Trophoblast cell (in vitro differentiated cells and primary cell): ENCODE data around the gene KANSL1.
A peak's percentile ranks its signal among the peaks of the same experiment; 100 is the strongest.

Experiments
- DNase-seq, 2 donors: peaks; one replicate each; pipeline ENCODE4 v3.0.0-alpha.2; 2016
- H2AFZ ChIP-seq: 2 replicates; pipeline ENCODE4 v1.6.1; 2013; ENCODE audit warnings: low read length, moderate library complexity, mild to moderate bottlenecking; ENCODE audit not compliant: insufficient read depth, poor library complexity
- H2AK5ac ChIP-seq: 2 replicates; pipeline ENCODE4 v1.6.1; 2013; ENCODE audit warnings: mild to moderate bottlenecking, low read length
- H2BK120ac ChIP-seq: 2 replicates; pipeline ENCODE4 v1.6.1; 2013; ENCODE audit warnings: low read length, mild to moderate bottlenecking, moderate library complexity; ENCODE audit not compliant: insufficient read depth, poor library complexity
- H2BK12ac ChIP-seq: 2 replicates; pipeline ENCODE4 v1.6.1; 2013; ENCODE audit warnings: mild to moderate bottlenecking, low read length, moderate library complexity
- H2BK5ac ChIP-seq: 2 replicates; pipeline ENCODE4 v1.6.1; 2013; ENCODE audit warnings: low read length, low read depth, moderate library complexity, mild to moderate bottlenecking; ENCODE audit not compliant: poor library complexity
- H3K14ac ChIP-seq: 2 replicates; pipeline ENCODE4 v1.6.1; 2013; ENCODE audit warnings: mild to moderate bottlenecking, low read length
- H3K18ac ChIP-seq: 2 replicates; pipeline ENCODE4 v1.6.1; 2013; ENCODE audit warnings: mild to moderate bottlenecking, low read length
- H3K23ac ChIP-seq: 2 replicates; pipeline ENCODE4 v1.6.1; 2013; ENCODE audit warnings: low read length
- H3K27ac ChIP-seq: 2 replicates; pipeline ENCODE4 v1.5.1; 2013; ENCODE audit warnings: low read depth, mild to moderate bottlenecking, inconsistent platforms, low read length, moderate library complexity
- H3K27me3 ChIP-seq: 2 replicates; pipeline ENCODE4 v1.6.1; 2013; ENCODE audit warnings: inconsistent platforms, mild to moderate bottlenecking, low read length, moderate library complexity; ENCODE audit not compliant: insufficient read depth
- H3K36me3 ChIP-seq, 2 experiments: 1 replicate in 1 of 2; 2 replicates in 1 of 2; pipeline ENCODE4 v1.6.1; 2013; ENCODE audit warnings: low read length in 2 of 2, mild to moderate bottlenecking in 2 of 2, moderate library complexity in 1 of 2; ENCODE audit not compliant: insufficient read depth in 2 of 2, control insufficient read depth in 1 of 2
- H3K4ac ChIP-seq: 2 replicates; pipeline ENCODE4 v1.6.1; 2013; ENCODE audit warnings: low read depth, mild to moderate bottlenecking, low read length, moderate library complexity
- H3K4me1 ChIP-seq, 2 experiments: 1 replicate in 1 of 2; 2 replicates in 1 of 2; pipeline ENCODE4 v1.6.1; 2013; ENCODE audit warnings: low read length in 2 of 2, mild to moderate bottlenecking in 2 of 2, moderate library complexity in 1 of 2; ENCODE audit not compliant: insufficient read depth in 2 of 2, control insufficient read depth in 1 of 2
- H3K4me2 ChIP-seq: 2 replicates; pipeline ENCODE4 v1.6.1; 2013; ENCODE audit warnings: inconsistent platforms, mild to moderate bottlenecking, low read length, moderate library complexity
- H3K4me3 ChIP-seq: 2 replicates; pipeline ENCODE4 v1.5.1; 2013; ENCODE audit warnings: mild to moderate bottlenecking, low read depth, low read length, inconsistent platforms
- H3K79me1 ChIP-seq: one replicate; pipeline ENCODE4 v1.6.1; 2013; ENCODE audit warnings: low read length
- H3K79me2 ChIP-seq: 2 replicates; pipeline ENCODE4 v1.6.1; 2013; ENCODE audit warnings: low read length, mild to moderate bottlenecking; ENCODE audit not compliant: control insufficient read depth, insufficient read depth, poor library complexity
- H3K9ac ChIP-seq: 2 replicates; pipeline ENCODE4 v1.6.1; 2013; ENCODE audit warnings: mild to moderate bottlenecking, low read length
- H3K9me3 ChIP-seq: 2 replicates; pipeline ENCODE4 v1.6.1; 2013; ENCODE audit warnings: low read depth, mild to moderate bottlenecking, control low read depth, inconsistent platforms, low read length; ENCODE audit not compliant: insufficient read depth
- H4K12ac ChIP-seq: 2 replicates; pipeline ENCODE4 v1.6.1; 2013; ENCODE audit warnings: low read depth, mild to moderate bottlenecking, low read length, moderate library complexity
- H4K8ac ChIP-seq: 2 replicates; pipeline ENCODE4 v1.6.1; 2013; ENCODE audit warnings: low read depth, mild to moderate bottlenecking, low read length, moderate library complexity
- H4K91ac ChIP-seq: one replicate; pipeline ENCODE4 v1.6.1; 2013; ENCODE audit warnings: low read depth, mild to moderate bottlenecking, low read length, moderate library complexity
- WGBS: extraction: QIAGEN DNeasy Blood & Tissue Kit; methylation state at CpG from one replicate; pipeline ENCODE4 v1.1.7; 2013; ENCODE audit warnings: missing lambda C conversion rate; ENCODE audit not compliant: insufficient read length, insufficient coverage; ENCODE audit errors: extremely low coverage; 5-methylcytosine and 5-hydroxymethylcytosine counted together

The KANSL1 gene

GRCh38 chr17:46150216-46150963 lies 42.8 kb downstream of the KANSL1 start:
- Histone ChIP-seq H3K27me3 (no peaks in the 10 kb centered on the region), H3K18ac (no peak overlapping the region), H2AK5ac (no peak overlapping the region), H3K79me1 (no peaks in the 10 kb centered on the region), H3K27ac (no peak overlapping the region), H4K91ac (no peak overlapping the region), H2AFZ (no peak overlapping the region), H3K9me3 (no peaks in the 10 kb centered on the region), H3K14ac (no peak overlapping the region), H3K4me1 (peaks cover 5% of the 10 kb centered on the region in 2 experiments), H3K9ac (no peak overlapping the region), H4K8ac (no peak overlapping the region), H3K36me3 (no peaks in the 10 kb centered on the region), H3K23ac (no peak overlapping the region), H2BK12ac (no peak overlapping the region), H3K79me2 (peaks cover 18% of the 10 kb centered on the region), H2BK5ac (no peak overlapping the region), H4K12ac (no peak overlapping the region), H3K4ac (no peak overlapping the region), H2BK120ac (no peak overlapping the region), H3K4me2 (no peak overlapping the region), H3K4me3 (no peak overlapping the region)
- no peak for DNase-seq
- WGBS = no CpG with 5 or more reads among the region's 2 CpGs

GRCh38 chr17:46148247-46148646 lies 45.0 kb downstream of the KANSL1 start:
- no peak overlapping the region for H3K23ac ChIP-seq
- no peak overlapping the region for H2AK5ac ChIP-seq
- DNase-seq = no peak
- no peak overlapping the region for H3K9ac ChIP-seq
- peaks cover 13% of the 10 kb centered on the region for H3K79me2 ChIP-seq
- H3K4me3 ChIP-seq = no peak overlapping the region
- no peaks in the 10 kb centered on the region for H3K9me3 ChIP-seq
- H2BK12ac ChIP-seq = no peak overlapping the region
- H3K27ac ChIP-seq = no peak overlapping the region
- H2AFZ ChIP-seq = no peak overlapping the region
- no peak overlapping the region for H3K4me2 ChIP-seq
- no peak overlapping the region for H3K18ac ChIP-seq
- no peaks in the 10 kb centered on the region for H3K79me1 ChIP-seq
- no peaks in the 10 kb centered on the region for H3K36me3 ChIP-seq
- no peaks in the 10 kb centered on the region for H3K4me1 ChIP-seq
- no peak overlapping the region for H3K14ac ChIP-seq
- no peak overlapping the region for H4K91ac ChIP-seq
- no peak overlapping the region for H2BK120ac ChIP-seq
- no peak overlapping the region for H2BK5ac ChIP-seq
- H4K8ac ChIP-seq = no peak overlapping the region
- peak overlapping the region; percentile 5 for H3K4ac ChIP-seq
- no peaks in the 10 kb centered on the region for H3K27me3 ChIP-seq
- H4K12ac ChIP-seq = no peak overlapping the region
- no CpG with 5 or more reads among the region's 4 CpGs for WGBS

GRCh38 chr17:46147296-46147695 lies 45.9 kb downstream of the KANSL1 start:
- H3K4me2 ChIP-seq = no peak overlapping the region
- H3K27me3 ChIP-seq = no peaks in the 10 kb centered on the region
- no peak overlapping the region for H3K14ac ChIP-seq
- no peak overlapping the region for H4K12ac ChIP-seq
- H3K27ac ChIP-seq = no peak overlapping the region
- no peak overlapping the region for H2BK12ac ChIP-seq
- peak overlapping the region; percentile 35 for H3K18ac ChIP-seq
- DNase-seq = no peak
- WGBS = no CpG with 5 or more reads among the region's 4 CpGs
- H4K91ac ChIP-seq = no peak overlapping the region
- no peak overlapping the region for H3K4me3 ChIP-seq
- H3K23ac ChIP-seq = no peak overlapping the region
- H3K4ac ChIP-seq = peak overlapping the region; percentile 60
- no peak overlapping the region for H2AFZ ChIP-seq
- no peaks in the 10 kb centered on the region for H3K9me3 ChIP-seq
- H3K79me1 ChIP-seq = no peaks in the 10 kb centered on the region
- peaks cover 16% of the 10 kb centered on the region for H3K79me2 ChIP-seq
- H3K36me3 ChIP-seq = no peaks in the 10 kb centered on the region
- H2BK120ac ChIP-seq = no peak overlapping the region
- no peak overlapping the region for H4K8ac ChIP-seq
- H2BK5ac ChIP-seq = no peak overlapping the region
- no peak overlapping the region for H2AK5ac ChIP-seq
- H3K4me1 ChIP-seq = no peaks in the 10 kb centered on the region
- no peak overlapping the region for H3K9ac ChIP-seq

GRCh38 chr17:46144246-46144645 lies 49.0 kb downstream of the KANSL1 start:
- H3K79me1 ChIP-seq = no peaks in the 10 kb centered on the region
- no peaks in the 10 kb centered on the region for H3K9me3 ChIP-seq
- no peak overlapping the region for H3K4me3 ChIP-seq
- no peak overlapping the region for H2BK5ac ChIP-seq
- H3K4ac ChIP-seq = no peak overlapping the region
- H2AK5ac ChIP-seq = no peak overlapping the region
- no peak overlapping the region for H2BK120ac ChIP-seq
- H2AFZ ChIP-seq = no peak overlapping the region
- peaks cover 17% of the 10 kb centered on the region for H3K79me2 ChIP-seq
- no peak overlapping the region for H3K9ac ChIP-seq
- H3K14ac ChIP-seq = no peak overlapping the region
- H3K27ac ChIP-seq = no peak overlapping the region
- H4K91ac ChIP-seq = no peak overlapping the region
- H2BK12ac ChIP-seq = no peak overlapping the region
- H4K12ac ChIP-seq = no peak overlapping the region
- no peak for DNase-seq
- H3K23ac ChIP-seq = no peak overlapping the region
- no peak overlapping the region for H3K18ac ChIP-seq
- no peaks in the 10 kb centered on the region for H3K4me1 ChIP-seq
- no peaks in the 10 kb centered on the region for H3K27me3 ChIP-seq
- H3K36me3 ChIP-seq = peaks cover 0 to 1% of the 10 kb centered on the region in 2 experiments
- no CpG with 5 or more reads among the region's 4 CpGs for WGBS
- H3K4me2 ChIP-seq = no peak overlapping the region
- no peak overlapping the region for H4K8ac ChIP-seq
